H9 (cell line): ENCODE data around the gene NCLN. TPM values are rescaled to one million over a fixed set of nuclear protein-coding genes. Genes with fewer than 3 reads are reported as not detected.

Source experiments
- DNase-seq: peaks from one replicate; pipeline ENCODE4 v3.0.0-alpha.2; 2017
- H2AFZ ChIP-seq: one replicate; pipeline ENCODE4 v1.6.1; 2013; ENCODE audit warnings: mild to moderate bottlenecking, low read length, control low read depth, moderate library complexity
- H2AK5ac ChIP-seq: 2 replicates; pipeline ENCODE4 v1.6.1; 2013; ENCODE audit warnings: low read length, control low read depth, mixed read lengths; ENCODE audit not compliant: insufficient read length
- H2BK120ac ChIP-seq: one replicate; pipeline ENCODE4 v1.6.1; 2013; ENCODE audit warnings: low read depth, mild to moderate bottlenecking, low read length, control low read depth, inconsistent platforms; ENCODE audit not compliant: poor library complexity, severe bottlenecking
- H2BK12ac ChIP-seq: 2 replicates; pipeline ENCODE4 v1.6.1; 2013; ENCODE audit warnings: low read length, control low read depth, mixed read lengths, low read depth; ENCODE audit not compliant: insufficient read length
- H2BK15ac ChIP-seq: 2 replicates; pipeline ENCODE4 v1.6.1; 2013; ENCODE audit warnings: low read depth, low read length, control low read depth
- H2BK20ac ChIP-seq: one replicate; pipeline ENCODE4 v1.6.1; 2013; ENCODE audit warnings: low read depth, mild to moderate bottlenecking, low read length, control low read depth, inconsistent platforms; ENCODE audit not compliant: poor library complexity, severe bottlenecking
- H2BK5ac ChIP-seq: 2 replicates; pipeline ENCODE4 v1.6.1; 2013; ENCODE audit warnings: low read length, control low read depth, mixed read lengths; ENCODE audit not compliant: insufficient read length
- H3K14ac ChIP-seq: 2 replicates; pipeline ENCODE4 v1.6.1; 2013; ENCODE audit warnings: low read length, control low read depth; ENCODE audit not compliant: insufficient read depth
- H3K18ac ChIP-seq: 2 replicates; pipeline ENCODE4 v1.6.1; 2013; ENCODE audit warnings: low read depth, mild to moderate bottlenecking, mixed read lengths, low read length, control low read depth; ENCODE audit not compliant: insufficient read length
- H3K23ac ChIP-seq: 2 replicates; pipeline ENCODE4 v1.6.1; 2013; ENCODE audit warnings: low read length, control low read depth, mixed read lengths, low read depth; ENCODE audit not compliant: insufficient read length
- H3K23me2 ChIP-seq: 2 replicates; pipeline ENCODE4 v1.6.1; 2013; ENCODE audit warnings: low read depth, mild to moderate bottlenecking, mixed read lengths, low read length, control low read depth; ENCODE audit not compliant: insufficient read length, poor library complexity, severe bottlenecking
- H3K27ac ChIP-seq: 2 replicates; pipeline ENCODE4 v1.5.1; 2013; ENCODE audit warnings: low read length, control low read depth, mixed read lengths, low read depth; ENCODE audit not compliant: insufficient read length
- H3K27me3 ChIP-seq: 2 replicates; pipeline ENCODE4 v1.6.1; 2013; ENCODE audit warnings: low read length, control low read depth, inconsistent platforms; ENCODE audit not compliant: insufficient read depth
- H3K4ac ChIP-seq: 2 replicates; pipeline ENCODE4 v1.6.1; 2013; ENCODE audit warnings: low read depth, mild to moderate bottlenecking, control low read depth, inconsistent platforms, low read length, moderate library complexity
- H3K4me1 ChIP-seq: 2 replicates; pipeline ENCODE4 v1.6.1; 2013; ENCODE audit warnings: low read length, control low read depth, inconsistent platforms; ENCODE audit not compliant: insufficient read depth
- H3K4me2 ChIP-seq: 2 replicates; pipeline ENCODE4 v1.6.1; 2013; ENCODE audit warnings: low read length, control low read depth, mixed read lengths; ENCODE audit not compliant: insufficient read length, insufficient read depth
- H3K56ac ChIP-seq: 2 replicates; pipeline ENCODE4 v1.6.1; 2013; ENCODE audit warnings: low read depth, mild to moderate bottlenecking, mixed read lengths, low read length, control low read depth; ENCODE audit not compliant: insufficient read length
- H3K79me1 ChIP-seq: 2 replicates; pipeline ENCODE4 v1.6.1; 2013; ENCODE audit warnings: low read depth, mild to moderate bottlenecking, moderate library complexity, low read length, control low read depth, inconsistent platforms; ENCODE audit not compliant: insufficient read depth, poor library complexity, severe bottlenecking
- H3K79me2 ChIP-seq: 2 replicates; pipeline ENCODE4 v1.6.1; 2013; ENCODE audit warnings: low read length, control low read depth, inconsistent platforms; ENCODE audit not compliant: insufficient read depth
- H3K9ac ChIP-seq: 2 replicates; pipeline ENCODE4 v1.6.1; 2013; ENCODE audit warnings: low read length, control low read depth, mixed read lengths; ENCODE audit not compliant: insufficient read length; ENCODE audit errors: extremely low read depth
- H3K9me3 ChIP-seq: one replicate; pipeline ENCODE4 v1.6.1; 2013; ENCODE audit warnings: low read depth, low read length, inconsistent platforms; ENCODE audit not compliant: control insufficient read depth
- H3T11ph ChIP-seq: one replicate; pipeline ENCODE4 v1.6.1; 2013; ENCODE audit warnings: mild to moderate bottlenecking, low read length, control low read depth, inconsistent platforms
- H4K20me1 ChIP-seq: one replicate; pipeline ENCODE4 v1.6.1; 2013; ENCODE audit not compliant: control insufficient read depth, insufficient read length, insufficient read depth
- H4K5ac ChIP-seq: 2 replicates; pipeline ENCODE4 v1.6.1; 2013; ENCODE audit warnings: low read depth, mild to moderate bottlenecking, mixed read lengths, low read length, control low read depth; ENCODE audit not compliant: insufficient read length
- H4K8ac ChIP-seq: replicated peaks from 2 replicates; pipeline ENCODE4 v1.6.1; 2013; ENCODE audit warnings: low read length, control low read depth, mixed read lengths, low read depth; ENCODE audit not compliant: insufficient read length
- H4K91ac ChIP-seq: 2 replicates; pipeline ENCODE4 v1.6.1; 2013; ENCODE audit warnings: low read depth, mild to moderate bottlenecking, moderate library complexity, mixed read lengths, low read length, control low read depth; ENCODE audit not compliant: insufficient read length
- H3K27ac Mint-ChIP-seq, 3 experiments: 2 replicates in 2 of 3; 3 replicates in 1 of 3; pipeline ENCODE4 v1.8.0; 2020 to 2021; ENCODE audit warnings: mixed read lengths in 3 of 3, mild to moderate bottlenecking in 1 of 3, moderate library complexity in 1 of 3
- H3K27me3 Mint-ChIP-seq: 2 replicates; pipeline ENCODE4 v1.8.0; 2021; ENCODE audit warnings: low read depth, mild to moderate bottlenecking, moderate library complexity, mixed read lengths
- H3K36me3 Mint-ChIP-seq, 3 experiments: 2 replicates in 2 of 3; 3 replicates in 1 of 3; pipeline ENCODE4 v1.8.0; 2020 to 2021; ENCODE audit warnings: low read depth in 3 of 3, mixed read lengths in 3 of 3; ENCODE audit not compliant: insufficient read depth in 1 of 3
- H3K4me1 Mint-ChIP-seq, 2 experiments: 2 replicates each; pipeline ENCODE4 v1.8.0; 2020; ENCODE audit warnings: mixed read lengths in 2 of 2
- H3K4me3 Mint-ChIP-seq, 2 experiments: 2 replicates in 1 of 2; 3 replicates in 1 of 2; pipeline ENCODE4 v1.8.0; 2020 to 2021; ENCODE audit warnings: mild to moderate bottlenecking in 2 of 2, mixed read lengths in 2 of 2, moderate library complexity in 1 of 2
- H3K9me3 Mint-ChIP-seq, 2 experiments: 2 replicates in 1 of 2; 3 replicates in 1 of 2; pipeline ENCODE4 v1.8.0; 2020; ENCODE audit warnings: mild to moderate bottlenecking in 2 of 2, mixed read lengths in 2 of 2, moderate library complexity in 1 of 2
- WGBS: extraction: QIAGEN DNeasy Blood & Tissue Kit; methylation state at CpG from one replicate; pipeline ENCODE4 v1.1.7; 2013; ENCODE audit warnings: missing lambda C conversion rate, low lambda C conversion rate, mixed read lengths; ENCODE audit not compliant: insufficient read length; ENCODE audit errors: extremely low coverage; 5-methylcytosine and 5-hydroxymethylcytosine counted together
- total RNA-seq: library from RNA; stranded (reverse); gene quantifications from 2 replicates; pipeline ENCODE4 v1.2.1, GENCODE V29; 2021
- TF ChIP-seq, protein P1 (sequence below): fragments of 200-600 bp; sonication (generic); conservative IDR thresholded peaks from 3 replicates; pipeline ENCODE4 v1.8.0; 2021; ENCODE audit warnings: antibody characterized with exemption, mild to moderate bottlenecking

Gene NCLN
- total RNA-seq, 1 experiment from 2014 or later = 94.8 TPM

DNA sequence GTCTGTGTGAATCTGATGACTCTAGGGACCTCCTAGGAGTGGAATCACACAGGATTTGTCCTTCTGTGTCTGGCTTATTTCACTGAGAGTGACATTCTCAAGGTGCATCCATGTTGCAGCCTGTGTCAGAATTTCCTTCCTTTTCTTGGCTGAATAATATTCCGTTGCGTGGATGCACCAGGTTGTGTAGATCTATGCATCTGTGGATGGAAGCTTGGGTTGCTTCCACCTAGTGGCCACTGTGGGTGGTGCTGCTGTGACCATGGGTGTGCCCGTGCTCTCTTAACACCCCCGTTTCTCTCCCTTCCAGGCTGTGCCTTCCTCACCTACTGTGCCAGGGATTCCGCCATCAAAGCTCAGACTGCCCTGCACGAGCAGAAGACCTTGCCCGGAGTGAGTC lies 64.9 kb downstream of the NCLN start:
- TF ChIP-seq, protein P1, sequence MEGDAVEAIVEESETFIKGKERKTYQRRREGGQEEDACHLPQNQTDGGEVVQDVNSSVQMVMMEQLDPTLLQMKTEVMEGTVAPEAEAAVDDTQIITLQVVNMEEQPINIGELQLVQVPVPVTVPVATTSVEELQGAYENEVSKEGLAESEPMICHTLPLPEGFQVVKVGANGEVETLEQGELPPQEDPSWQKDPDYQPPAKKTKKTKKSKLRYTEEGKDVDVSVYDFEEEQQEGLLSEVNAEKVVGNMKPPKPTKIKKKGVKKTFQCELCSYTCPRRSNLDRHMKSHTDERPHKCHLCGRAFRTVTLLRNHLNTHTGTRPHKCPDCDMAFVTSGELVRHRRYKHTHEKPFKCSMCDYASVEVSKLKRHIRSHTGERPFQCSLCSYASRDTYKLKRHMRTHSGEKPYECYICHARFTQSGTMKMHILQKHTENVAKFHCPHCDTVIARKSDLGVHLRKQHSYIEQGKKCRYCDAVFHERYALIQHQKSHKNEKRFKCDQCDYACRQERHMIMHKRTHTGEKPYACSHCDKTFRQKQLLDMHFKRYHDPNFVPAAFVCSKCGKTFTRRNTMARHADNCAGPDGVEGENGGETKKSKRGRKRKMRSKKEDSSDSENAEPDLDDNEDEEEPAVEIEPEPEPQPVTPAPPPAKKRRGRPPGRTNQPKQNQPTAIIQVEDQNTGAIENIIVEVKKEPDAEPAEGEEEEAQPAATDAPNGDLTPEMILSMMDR = peak; percentile 58
- no peaks in the 10 kb centered on the region for H3K27me3 ChIP-seq
- no peaks in the 10 kb centered on the region for H3K79me2 ChIP-seq
- no peak overlapping the region for H3K27ac ChIP-seq
- no peak overlapping the region for H3K23ac ChIP-seq
- H3K4ac ChIP-seq = no peak overlapping the region
- H4K8ac ChIP-seq = no peak overlapping the region
- H3K23me2 ChIP-seq = no peaks in the 10 kb centered on the region
- H3K9me3 Mint-ChIP-seq = no peaks in the 10 kb centered on the region; a peak in 2 of 5 replicates
- H2AFZ ChIP-seq = no peak overlapping the region
- no peaks in the 10 kb centered on the region for H3K79me1 ChIP-seq
- H3K9me3 ChIP-seq = no peaks in the 10 kb centered on the region
- no peak overlapping the region for H3T11ph ChIP-seq
- H2BK120ac ChIP-seq = no peak overlapping the region
- no peak overlapping the region for H4K5ac ChIP-seq
- no peak overlapping the region for H2AK5ac ChIP-seq
- H3K18ac ChIP-seq = no peak overlapping the region
- H2BK5ac ChIP-seq = no peak overlapping the region
- peaks cover 8 to 34% (median 32%) of the 10 kb centered on the region in 3 experiments for H3K36me3 Mint-ChIP-seq
- H3K9ac ChIP-seq = no peak overlapping the region
- WGBS = no CpG with 5 or more reads among the region's 7 CpGs
- no peak overlapping the region for H3K4me2 ChIP-seq
- H3K4me1 ChIP-seq = no peaks in the 10 kb centered on the region
- no peak overlapping the region for H3K56ac ChIP-seq
- H3K14ac ChIP-seq = no peak overlapping the region
- H4K91ac ChIP-seq = no peak overlapping the region
- H3K4me3 Mint-ChIP-seq = no peak overlapping the region
- no peak for DNase-seq
- no peak overlapping the region for H2BK12ac ChIP-seq
- no peak overlapping the region for H2BK15ac ChIP-seq
- H2BK20ac ChIP-seq = no peak overlapping the region
- H3K27ac Mint-ChIP-seq = no peak overlapping the region
- H4K20me1 ChIP-seq = no peaks in the 10 kb centered on the region
- peaks cover 16% of the 10 kb centered on the region for H3K27me3 Mint-ChIP-seq
- H3K4me1 Mint-ChIP-seq = peaks cover 2 to 13% of the 10 kb centered on the region in 2 experiments; a peak in 3 of 4 replicates
